ENCODE measurements around the gene CTAG2. TPM values are rescaled to one million over a fixed set of nuclear protein-coding genes. Genes with fewer than 3 reads are reported as not detected.

The CTAG2 gene
- total RNA-seq, 1 donor from 2014 or later, result not detected

GRCh38 chrX:154603438-154604430, 49.6 kb downstream of the CTAG2 start:
- Mint-ChIP-seq H3K4me1 (no peaks in the 10 kb centered on the region), H3K4me3 (no peak overlapping the region), H3K27ac (no peak overlapping the region), H3K36me3 (no peaks in the 10 kb centered on the region), H3K9me3 (peaks cover 14% of the 10 kb centered on the region), H3K27me3 (ENCODE audit: low read depth) (peaks cover 35% of the 10 kb centered on the region)
- DNase-seq (ENCODE audit: low spot score in 2 of 2, unreplicated experiment in 2 of 2), result no peak
- TF ChIP-seq CTCF (IDR thresholded peaks at IDR 0.05; ENCODE audit: unreplicated experiment), result no peak

- DNase-seq (ENCODE audit: low spot score in 2 of 2, unreplicated experiment in 2 of 2), result no peak
- H3K4me3 Mint-ChIP-seq, result no peak overlapping the region
- H3K4me1 Mint-ChIP-seq, result no peaks in the 10 kb centered on the region
- no peak for TF ChIP-seq CTCF (IDR thresholded peaks at IDR 0.05; ENCODE audit: unreplicated experiment)
- no peaks in the 10 kb centered on the region for H3K36me3 Mint-ChIP-seq
- peaks cover 30% of the 10 kb centered on the region for H3K27me3 Mint-ChIP-seq (ENCODE audit: low read depth)
- H3K27ac Mint-ChIP-seq, result no peak overlapping the region
- peaks cover 17% of the 10 kb centered on the region for H3K9me3 Mint-ChIP-seq
Measured at GRCh38 chrX:154602766-154603437, 50.5 kb downstream of the CTAG2 start.

GRCh38 chrX:154602226-154602625, 51.2 kb downstream of the CTAG2 start:
- Mint-ChIP-seq H3K9me3 (peaks cover 24% of the 10 kb centered on the region), H3K27ac (no peak overlapping the region), H3K27me3 (ENCODE audit: low read depth) (peaks cover 30% of the 10 kb centered on the region), H3K4me1 (no peaks in the 10 kb centered on the region), H3K4me3 (no peak overlapping the region), H3K36me3 (no peaks in the 10 kb centered on the region)
- DNase-seq (ENCODE audit: low spot score in 2 of 2, unreplicated experiment in 2 of 2), result no peak
- no peak for TF ChIP-seq CTCF (IDR thresholded peaks at IDR 0.05; ENCODE audit: unreplicated experiment)

Other genes starting within 250 kb of the CTAG2 start
- gene DNASE1L1, start 244.3 kb downstream of the CTAG2 start, total RNA-seq, result 18.5 to 19.4 TPM (median 18.6 TPM) in 3 replicates
- gene TAFAZZIN, start 242.0 kb downstream of the CTAG2 start, total RNA-seq, result 36.7 to 40.8 TPM (median 40.3 TPM) in 3 replicates
- 77.6 to 78.2 TPM (median 78.2 TPM) in 3 replicates for gene ATP6AP1, start 224.9 kb downstream of the CTAG2 start, total RNA-seq
- gene GDI1, start 216.4 kb downstream of the CTAG2 start, total RNA-seq, result 142 to 150 TPM (median 144 TPM) in 3 replicates
- gene FAM50A, start 209.4 kb downstream of the CTAG2 start, total RNA-seq, result 52.5 to 57.6 TPM (median 54.1 TPM) in 3 replicates
- gene PLXNA3, start 195.3 kb downstream of the CTAG2 start, total RNA-seq, result 126 to 133 TPM (median 128 TPM) in 3 replicates
- 15.3 to 16.5 TPM (median 15.8 TPM) in 3 replicates for gene LAGE3, start 174.3 kb downstream of the CTAG2 start, total RNA-seq
- gene UBL4A, start 167.0 kb downstream of the CTAG2 start, total RNA-seq, result 28.4 to 29.3 TPM (median 29.2 TPM) in 3 replicates
- gene SLC10A3, start 162.9 kb downstream of the CTAG2 start, total RNA-seq, result 30.1 to 30.8 TPM (median 30.2 TPM) in 3 replicates
- 39.1 to 42.9 TPM (median 41.1 TPM) in 3 replicates for gene FAM3A, start 137.3 kb downstream of the CTAG2 start, total RNA-seq
- 54.4 to 56.5 TPM (median 55.8 TPM) in 3 replicates for gene G6PD, start 106.7 kb downstream of the CTAG2 start, total RNA-seq
- gene IKBKG, start 106.0 kb downstream of the CTAG2 start, total RNA-seq, result 19.1 to 20.6 TPM (median 19.1 TPM) in 3 replicates
- gene CTAG1A, start 68.4 kb downstream of the CTAG2 start, total RNA-seq, result not detected in 3 replicates
- not detected in 3 replicates for gene CTAG1B, start 34.3 kb downstream of the CTAG2 start, total RNA-seq
- 0.29 to 0.67 TPM (median 0.38 TPM) in 3 replicates for gene GAB3, start 97.5 kb upstream of the CTAG2 start, total RNA-seq
- gene DKC1, start 109.3 kb upstream of the CTAG2 start, total RNA-seq, result 61.4 to 66.2 TPM (median 64.2 TPM) in 3 replicates
- 9.2 to 10.4 TPM (median 10.4 TPM) in 3 replicates for gene MPP1, start 151.9 kb upstream of the CTAG2 start, total RNA-seq
- gene SMIM9, start 181.1 kb upstream of the CTAG2 start, total RNA-seq, result not detected in 3 replicates
- 14.7 to 16.0 TPM (median 15.6 TPM) in 3 replicates for gene F8A1, start 232.8 kb upstream of the CTAG2 start, total RNA-seq

All from mesothelial cell of epicardium (in vitro differentiated cells).